Esophagus muscularis mucosa (tissue), 4 donors: ENCODE measurements around the gene PRDM2. TPM values are rescaled to one million over a fixed set of nuclear protein-coding genes. Genes with fewer than 3 reads are reported as not detected.

Source experiments
- DNase-seq: peaks from one replicate; pipeline ENCODE4 v3.0.0-alpha.2; 2017; ENCODE audit errors: extremely low spot score
- H3K27ac ChIP-seq, 4 donors: fragments of 200-600 bp; sonication (generic); replicated peaks in 1 of 4; 1 replicate in 3 of 4; 2 replicates in 1 of 4; pipeline ENCODE4 v1.5.1; 2016 to 2019; ENCODE audit warnings: mild to moderate bottlenecking in 1 of 4
- H3K27me3 ChIP-seq, 4 donors: fragments of 200-600 bp; sonication (generic); one replicate each; pipeline versions ENCODE4 v1.5.1 to v1.6.0; 2016 to 2019
- H3K36me3 ChIP-seq, 4 donors: fragments of 200-600 bp; sonication (generic); one replicate each; pipeline ENCODE4 v1.5.1; 2016 to 2019
- H3K4me1 ChIP-seq, 4 donors: fragments of 200-600 bp; sonication (generic); one replicate each; pipeline ENCODE4 v1.5.1; 2016 to 2019
- H3K4me3 ChIP-seq, 4 donors: fragments of 200-600 bp; sonication (generic); 1 replicate in 2 of 4; 2 replicates in 2 of 4; pipeline ENCODE4 v1.5.1; 2016 to 2019; ENCODE audit warnings: mild to moderate bottlenecking in 4 of 4, moderate library complexity in 1 of 4
- H3K9me3 ChIP-seq, 4 donors: fragments of 200-600 bp; sonication (generic); 1 replicate in 3 of 4; 2 replicates in 1 of 4; pipeline ENCODE4 v1.5.1; 2016 to 2019
- EP300 ChIP-seq: sonication (generic); formaldehyde crosslinking; IDR thresholded peaks from one replicate; pipeline ENCODE4 v1.6.1; 2017; ENCODE audit warnings: antibody characterized with exemption
- POLR2A ChIP-seq: fragments of 450-650 bp; IDR thresholded peaks from one replicate; pipeline ENCODE4 v1.6.1; 2017; ENCODE audit warnings: antibody characterized with exemption, moderate library complexity, mild to moderate bottlenecking, low read depth
- POLR2AphosphoS5 ChIP-seq, 2 donors: sonication (generic); formaldehyde crosslinking; IDR thresholded peaks; one replicate each; pipeline ENCODE4 v1.6.1; 2017; ENCODE audit warnings: antibody characterized with exemption in 2 of 2
- WGBS: methylation state at CpG from one replicate; pipeline ENCODE4 v1.1.5; 2018; 5-methylcytosine and 5-hydroxymethylcytosine counted together
- intact Hi-C: fragments of 100-400 bp; cut with DNase I; formaldehyde crosslinking; loops from one replicate; pipeline ENCODE4 v1.15.1; 2023
- total RNA-seq, 4 donors: library from RNA; depleted of rRNA; stranded (reverse); fragments of >200 nt; gene quantifications; one replicate each; pipeline versions ENCODE4 v1.1.0 to v1.2.1, GENCODE V29; 2016
- TF ChIP-seq, protein P1 (sequence below), 3 experiments: fragments of 200-600 bp in 2 of 3; fragments of 450-650 bp in 1 of 3; sonication (generic) in 2 of 3; IDR thresholded peaks; one replicate each; pipeline ENCODE4 v1.5.1; 2017 to 2019; ENCODE audit warnings: antibody characterized with exemption in 3 of 3, mild to moderate bottlenecking in 2 of 3, moderate library complexity in 1 of 3

PRDM2 gene
- total RNA-seq, 4 donors from 2014 or later: 32.5 to 54.6 (median 44.2) TPM

DNA sequence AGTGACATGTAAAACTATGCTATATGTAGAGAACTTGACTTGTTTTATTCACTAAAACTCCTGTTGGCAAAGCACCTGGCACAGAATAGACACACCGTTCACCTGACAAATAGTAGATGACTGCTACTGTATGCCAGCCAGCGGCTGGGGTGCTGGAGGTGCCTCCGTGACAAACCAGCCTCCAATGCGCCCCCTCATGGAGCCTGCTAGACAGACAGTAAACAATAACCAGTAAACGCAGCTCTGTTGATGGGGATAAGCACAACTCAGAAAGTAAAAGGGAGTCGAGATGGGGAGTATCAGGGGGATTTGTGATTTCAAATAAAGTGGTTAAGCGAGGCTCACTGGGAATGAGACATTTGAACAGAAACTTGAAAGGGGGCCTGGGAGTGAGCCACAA lies 107.2 kb downstream of the PRDM2 start:
- no peaks in the 10 kb centered on the region for H3K9me3 ChIP-seq
- peaks cover 0 to 8% (median 3%) of the 10 kb centered on the region in 4 donors for H3K4me1 ChIP-seq
- H3K4me3 ChIP-seq: no peak overlapping the region
- no peaks in the 10 kb centered on the region for H3K27me3 ChIP-seq
- intact Hi-C loops: no loop called here
- no peak overlapping the region for H3K27ac ChIP-seq
- peaks cover 0 to 13% (median 3%) of the 10 kb centered on the region in 4 donors for H3K36me3 ChIP-seq
- DNase-seq: no peak
- 67% methylated on average over 7 of the region's 7 CpGs for WGBS
- no peak for TF ChIP-seq POLR2AphosphoS5 (IDR thresholded peaks at IDR 0.05)
- TF ChIP-seq POLR2A: no peak
- TF ChIP-seq, protein P1, sequence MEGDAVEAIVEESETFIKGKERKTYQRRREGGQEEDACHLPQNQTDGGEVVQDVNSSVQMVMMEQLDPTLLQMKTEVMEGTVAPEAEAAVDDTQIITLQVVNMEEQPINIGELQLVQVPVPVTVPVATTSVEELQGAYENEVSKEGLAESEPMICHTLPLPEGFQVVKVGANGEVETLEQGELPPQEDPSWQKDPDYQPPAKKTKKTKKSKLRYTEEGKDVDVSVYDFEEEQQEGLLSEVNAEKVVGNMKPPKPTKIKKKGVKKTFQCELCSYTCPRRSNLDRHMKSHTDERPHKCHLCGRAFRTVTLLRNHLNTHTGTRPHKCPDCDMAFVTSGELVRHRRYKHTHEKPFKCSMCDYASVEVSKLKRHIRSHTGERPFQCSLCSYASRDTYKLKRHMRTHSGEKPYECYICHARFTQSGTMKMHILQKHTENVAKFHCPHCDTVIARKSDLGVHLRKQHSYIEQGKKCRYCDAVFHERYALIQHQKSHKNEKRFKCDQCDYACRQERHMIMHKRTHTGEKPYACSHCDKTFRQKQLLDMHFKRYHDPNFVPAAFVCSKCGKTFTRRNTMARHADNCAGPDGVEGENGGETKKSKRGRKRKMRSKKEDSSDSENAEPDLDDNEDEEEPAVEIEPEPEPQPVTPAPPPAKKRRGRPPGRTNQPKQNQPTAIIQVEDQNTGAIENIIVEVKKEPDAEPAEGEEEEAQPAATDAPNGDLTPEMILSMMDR (IDR thresholded peaks at IDR 0.05): no peak
- no peak for TF ChIP-seq EP300

GRCh38 chr1:13808729-13809131 lies 108.7 kb downstream of the PRDM2 start:
- no peak overlapping the region for H3K4me3 ChIP-seq
- H3K9me3 ChIP-seq: no peaks in the 10 kb centered on the region
- TF ChIP-seq POLR2AphosphoS5 (IDR thresholded peaks at IDR 0.05) (no peak), POLR2A (no peak)
- peaks cover 0 to 12% (median 3%) of the 10 kb centered on the region in 4 donors for H3K36me3 ChIP-seq
- no peak overlapping the region for H3K27ac ChIP-seq
- no peak for DNase-seq
- peaks cover 3 to 9% (median 4%) of the 10 kb centered on the region in 4 donors for H3K4me1 ChIP-seq
- WGBS: 84% methylated on average over 4 of the region's 7 CpGs
- intact Hi-C loops: no loop called here
- H3K27me3 ChIP-seq: no peaks in the 10 kb centered on the region

GRCh38 chr1:13809461-13810159 lies 109.6 kb downstream of the PRDM2 start:
- intact Hi-C loops: loop anchor here (5.0 kb wide), 1 partner anchor 142 kb away; no protein-coding TSS in a partner anchor
- no peaks in the 10 kb centered on the region for H3K9me3 ChIP-seq
- peaks cover 0 to 12% (median 3%) of the 10 kb centered on the region in 4 donors for H3K36me3 ChIP-seq
- H3K27me3 ChIP-seq: no peaks in the 10 kb centered on the region
- WGBS: 84% methylated on average over 15 of the region's 15 CpGs
- no peak for DNase-seq
- no peak overlapping the region for H3K27ac ChIP-seq
- H3K4me1 ChIP-seq: peaks cover 3 to 10% (median 4%) of the 10 kb centered on the region in 4 donors
- TF ChIP-seq POLR2A (no peak), POLR2AphosphoS5 (IDR thresholded peaks at IDR 0.05) (no peak), EP300 (no peak)
- TF ChIP-seq, protein P1 (IDR thresholded peaks at IDR 0.05): no peak
- no peak overlapping the region for H3K4me3 ChIP-seq

DNA sequence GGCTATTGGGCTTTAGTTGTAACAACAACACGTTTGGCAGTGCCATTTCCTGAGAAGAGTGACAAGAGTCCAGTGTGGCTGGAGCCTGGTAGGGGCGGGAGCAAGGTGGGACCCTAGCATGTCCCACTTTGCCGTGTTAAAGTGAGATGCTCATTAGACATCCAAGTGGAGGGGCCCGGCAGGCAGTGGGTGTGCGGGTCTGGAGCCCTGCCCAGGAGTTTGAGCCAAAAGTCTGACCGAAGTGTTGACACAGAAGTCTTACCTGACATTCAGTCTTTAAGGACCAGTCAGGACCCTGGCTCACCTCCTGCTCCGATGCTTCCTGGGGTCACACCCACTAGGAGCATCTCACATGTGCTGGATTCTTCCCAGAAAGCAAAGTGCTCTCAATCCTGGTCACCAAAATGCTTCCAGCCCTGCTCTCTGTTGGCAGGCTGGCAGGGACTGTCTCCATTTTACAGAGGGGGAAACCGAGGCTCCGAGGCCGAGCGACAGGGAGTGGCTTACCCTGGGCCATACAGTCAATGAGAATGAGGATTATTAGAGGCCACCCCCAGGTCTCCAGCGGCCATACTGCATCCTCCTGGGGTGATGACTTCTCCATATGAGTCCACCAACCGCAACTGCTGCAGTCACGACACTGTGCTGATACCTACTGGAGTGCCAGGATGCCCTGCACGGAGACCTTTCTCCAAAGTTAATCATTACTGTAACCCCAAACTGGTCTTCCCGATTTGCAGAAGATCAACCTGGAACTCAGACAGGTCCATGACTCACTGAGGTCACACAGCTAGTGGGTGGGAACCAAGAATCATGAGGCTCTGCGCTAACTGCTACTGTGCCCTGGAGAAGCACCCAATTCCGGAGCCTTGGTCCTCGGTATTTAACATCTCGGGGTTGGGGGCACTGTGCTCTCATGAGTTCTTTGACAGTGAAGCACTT lies 112.7 kb downstream of the PRDM2 start:
- DNase-seq: no peak
- no peak overlapping the region for H3K27ac ChIP-seq

More for the DNA sequence above, 112.7 kb downstream of the PRDM2 start:
- Histone ChIP-seq H3K36me3 (peaks cover 0 to 26% (median 22%) of the 10 kb centered on the region in 4 donors), H3K9me3 (no peaks in the 10 kb centered on the region), H3K4me1 (peaks cover 3 to 10% (median 4%) of the 10 kb centered on the region in 4 donors), H3K4me3 (no peak overlapping the region), H3K27me3 (no peaks in the 10 kb centered on the region)
- TF ChIP-seq, protein P1 (IDR thresholded peaks at IDR 0.05): no peak
- intact Hi-C loops: loop anchor here (5.0 kb wide), 1 partner anchor 145 kb away; no protein-coding TSS in a partner anchor
- 82% methylated on average over 17 of the region's 20 CpGs for WGBS
